GM21360 (cell line): ENCODE measurements around the gene CEP290.
A peak's percentile ranks its signal among the peaks of the same experiment; 100 is the strongest.
"Not testable (repeated sequence)": the region's sequence is repeated elsewhere in the genome, so short reads cannot be mapped to it uniquely, and the experiment has no call there.

Experiments
- ATAC-seq: cut with Tn5 transposase; IDR thresholded peaks from one replicate; pipeline ENCODE4 v1.9.1; 2021; ENCODE audit warnings: mild to moderate bottlenecking, moderate library complexity; ENCODE audit not compliant: unreplicated experiment

CEP290 gene

DNA sequence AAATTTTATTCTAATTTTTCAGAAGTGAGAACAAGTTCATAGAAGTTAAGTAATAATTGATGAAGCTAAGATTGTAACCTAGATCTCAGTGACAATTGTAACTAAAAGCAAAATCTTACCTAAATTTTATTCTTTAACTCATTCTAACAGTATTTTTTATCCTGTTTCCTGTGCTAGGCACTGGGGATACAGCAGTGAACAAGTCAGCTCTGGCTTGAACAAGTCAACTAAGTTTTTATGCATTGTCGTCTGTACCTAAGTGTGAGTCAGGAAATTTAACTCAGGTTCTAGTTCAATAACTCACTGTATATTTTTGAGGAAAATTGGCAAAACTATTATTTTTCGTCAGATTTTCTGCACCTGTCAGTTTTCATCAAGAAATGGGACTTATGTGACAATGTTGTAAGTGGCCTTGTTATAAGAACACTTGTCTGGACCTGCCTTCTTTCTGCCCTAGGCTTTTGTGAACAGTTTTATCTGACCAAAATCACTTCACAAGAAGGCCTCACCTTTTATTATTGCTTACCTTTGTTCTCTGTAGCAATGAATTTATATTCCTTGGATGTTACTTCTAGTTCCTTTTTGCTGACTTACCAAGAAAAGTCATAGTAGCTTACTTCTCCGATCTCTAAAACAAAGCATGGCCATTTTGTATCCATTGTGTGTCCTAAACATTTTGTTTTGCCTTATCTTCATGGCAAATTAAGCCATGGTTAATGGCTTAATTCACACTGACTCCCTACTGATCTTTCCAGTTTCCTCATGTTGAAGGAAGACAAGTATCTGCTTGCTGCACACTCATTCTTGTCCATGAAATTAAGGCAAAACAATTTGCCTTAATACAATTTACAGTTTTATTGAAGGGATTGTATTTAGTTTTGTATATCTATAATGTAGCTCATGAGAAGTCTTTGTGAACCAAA lies 2.9 kb upstream of the CEP290 start:
- ATAC-seq = no peak

DNA sequence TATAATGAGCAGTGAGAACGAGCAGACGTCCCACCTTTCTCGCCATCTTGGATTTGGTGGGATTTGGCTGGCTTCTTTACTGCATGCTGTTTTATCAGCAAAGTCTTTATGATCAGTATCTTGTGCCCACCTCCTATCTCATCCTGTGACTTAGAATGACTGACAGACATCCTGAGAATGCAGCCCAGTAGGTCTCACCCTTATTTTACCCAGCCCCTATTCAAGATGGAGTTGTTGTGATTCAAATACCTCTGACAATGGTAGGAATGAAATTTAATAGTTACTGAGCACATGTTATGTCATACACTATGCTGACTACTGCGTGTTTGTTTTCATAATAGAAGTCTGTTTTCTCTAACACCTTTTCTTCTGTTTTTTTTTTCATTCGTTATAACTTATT lies 2.1 kb upstream of the CEP290 start:
- ATAC-seq = no peak

DNA sequence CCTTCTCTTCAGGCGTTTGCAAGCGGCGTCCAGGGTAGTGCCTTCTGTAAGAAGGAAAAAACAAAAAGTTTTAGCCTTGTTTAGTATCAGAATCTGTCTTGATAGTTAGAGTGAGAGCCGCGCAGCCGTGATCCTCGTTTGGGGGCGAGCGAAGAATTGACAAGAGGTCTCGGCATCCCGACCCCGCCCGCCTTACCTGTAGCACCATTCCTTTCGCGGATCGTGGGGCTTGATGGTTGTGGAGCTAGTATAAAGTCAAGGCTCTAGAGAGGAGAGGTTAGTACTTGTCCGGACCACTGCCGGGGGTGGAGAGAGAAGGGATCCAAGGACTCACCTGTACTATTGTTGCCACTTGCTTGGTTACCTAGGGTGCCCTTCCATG lies 713 bp upstream of the CEP290 start:
- ATAC-seq = peak; percentile 3

DNA sequence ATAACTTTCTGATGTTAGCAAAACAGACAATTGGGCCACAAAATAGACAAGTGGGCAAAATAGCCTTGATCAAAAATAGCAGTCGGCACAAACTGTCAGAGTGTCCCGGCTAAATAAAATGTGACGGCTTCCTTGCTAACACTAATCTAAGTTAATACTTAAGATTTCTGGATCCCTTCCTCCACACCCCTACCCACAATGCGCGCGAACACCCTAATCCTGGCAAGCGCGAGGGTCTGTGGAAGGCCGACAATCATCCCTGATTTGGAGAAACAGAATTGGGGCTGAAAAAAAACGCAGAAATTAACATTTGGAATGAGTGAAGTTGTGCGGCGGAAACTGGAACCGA lies 489 bp downstream of the CEP290 start:
- ATAC-seq = no peak

DNA sequence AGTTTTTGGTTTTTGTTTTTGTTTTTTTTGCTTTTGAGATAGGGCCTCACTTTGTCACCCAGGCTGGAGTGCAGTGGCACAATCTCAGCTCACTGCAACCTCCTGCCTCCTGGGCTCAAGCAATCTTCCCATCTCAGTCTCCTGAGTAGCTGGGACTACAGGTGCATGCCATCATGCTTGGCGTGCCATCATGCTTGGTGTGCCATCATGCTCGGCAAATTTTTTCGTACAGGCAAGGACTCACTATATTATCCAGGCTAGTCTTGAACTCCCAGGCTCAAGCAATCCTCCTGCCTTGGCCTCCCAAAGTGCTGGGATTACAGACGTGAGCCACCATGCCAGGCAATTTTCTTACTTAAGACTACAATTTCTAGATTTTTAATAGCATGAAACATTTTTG lies 2.2 kb downstream of the CEP290 start:
- ATAC-seq = not testable (repeated sequence)

DNA sequence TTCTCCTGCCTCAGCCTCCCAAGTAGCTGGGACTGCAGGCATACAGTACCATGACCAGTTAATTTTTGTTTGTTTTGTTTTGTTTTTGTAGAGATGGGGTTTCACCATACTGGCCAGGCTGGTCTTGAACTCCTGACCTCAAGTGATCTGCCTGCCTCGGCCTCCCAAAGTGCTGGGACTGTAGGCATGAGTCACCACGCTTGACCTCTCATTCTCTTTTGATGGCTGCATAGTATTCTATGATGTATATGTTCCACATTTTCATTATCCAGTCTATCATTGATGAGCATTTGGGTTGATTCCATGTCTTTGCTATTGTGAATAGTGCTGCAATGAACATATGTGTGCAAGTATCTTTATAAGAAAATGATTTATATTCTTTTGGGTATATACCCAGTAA lies 8.7 kb downstream of the CEP290 start:
- not testable (repeated sequence) for ATAC-seq

DNA sequence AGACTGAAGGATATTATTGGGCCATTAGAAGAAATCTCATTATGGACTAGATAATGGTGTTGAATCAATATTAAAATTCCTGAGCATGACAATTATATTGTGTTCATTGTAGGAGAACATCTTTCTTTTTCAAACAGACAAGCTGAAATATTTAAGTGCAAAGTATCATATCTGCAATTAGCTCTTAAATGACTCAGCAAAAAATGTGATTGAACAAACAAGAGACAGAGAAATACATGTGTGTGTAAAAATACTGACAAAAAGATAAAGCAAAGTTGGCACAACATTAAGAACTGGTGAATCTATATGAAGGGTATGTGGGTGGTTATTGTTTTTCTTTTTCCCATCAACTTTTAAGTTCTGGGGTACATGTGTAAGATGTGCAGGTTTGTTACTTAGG lies 9.5 kb downstream of the CEP290 start:
- ATAC-seq = no peak

DNA sequence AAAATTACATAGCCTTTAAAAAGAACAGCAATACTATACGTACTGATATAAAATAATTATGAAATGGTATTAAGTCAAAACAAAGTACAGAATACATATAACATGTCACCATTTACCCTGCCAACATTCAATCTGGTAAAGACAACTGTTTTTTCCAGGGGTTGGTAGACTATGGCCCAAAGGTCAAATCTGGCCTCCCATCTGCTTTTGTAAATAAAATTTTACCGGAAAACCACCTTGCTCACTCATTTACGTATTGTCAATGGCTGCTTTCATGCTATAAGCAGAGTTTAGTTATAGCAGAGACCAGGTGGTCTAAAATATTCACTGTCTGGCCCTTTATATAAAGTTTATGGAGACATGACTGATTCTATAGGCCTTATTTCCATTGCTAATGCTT lies 14.0 kb downstream of the CEP290 start:
- no peak for ATAC-seq

DNA sequence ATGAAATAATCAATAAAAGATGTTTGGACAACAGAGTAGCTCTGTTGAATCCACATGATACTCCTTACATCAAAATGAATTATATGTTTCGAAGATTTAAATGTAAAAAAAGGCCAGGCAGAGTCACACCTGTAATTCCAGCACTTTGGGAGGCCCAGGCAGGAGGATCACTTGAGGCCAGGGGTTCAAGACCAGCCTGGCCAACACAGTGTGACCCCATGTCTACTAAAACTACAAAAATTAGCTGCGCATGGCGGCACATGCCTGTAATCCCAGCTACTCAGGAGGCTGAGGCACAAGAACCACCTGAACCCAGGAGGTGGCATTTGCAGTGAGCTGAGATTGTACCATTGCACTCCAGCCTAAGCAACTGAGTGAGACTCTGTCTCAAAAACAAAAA lies 14.8 kb downstream of the CEP290 start:
- no peak for ATAC-seq

DNA sequence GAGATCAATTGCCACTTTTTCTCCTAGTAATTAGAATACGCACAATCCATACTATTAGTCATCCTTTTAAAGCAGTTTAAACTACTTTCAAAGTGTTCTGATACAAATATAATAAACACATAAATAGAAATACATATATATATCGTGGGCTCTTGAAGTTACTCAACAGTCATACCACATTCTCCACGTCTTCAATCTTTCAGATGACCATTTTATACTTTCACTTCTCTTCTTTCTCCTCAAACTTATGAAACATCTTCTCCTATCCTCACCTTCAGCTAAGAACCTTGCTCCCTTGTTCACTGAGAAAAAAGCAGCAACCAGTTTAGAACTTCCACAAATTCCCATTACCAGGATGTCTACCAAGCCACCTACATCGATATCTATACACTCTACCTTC lies 19.2 kb downstream of the CEP290 start:
- no peak for ATAC-seq

DNA sequence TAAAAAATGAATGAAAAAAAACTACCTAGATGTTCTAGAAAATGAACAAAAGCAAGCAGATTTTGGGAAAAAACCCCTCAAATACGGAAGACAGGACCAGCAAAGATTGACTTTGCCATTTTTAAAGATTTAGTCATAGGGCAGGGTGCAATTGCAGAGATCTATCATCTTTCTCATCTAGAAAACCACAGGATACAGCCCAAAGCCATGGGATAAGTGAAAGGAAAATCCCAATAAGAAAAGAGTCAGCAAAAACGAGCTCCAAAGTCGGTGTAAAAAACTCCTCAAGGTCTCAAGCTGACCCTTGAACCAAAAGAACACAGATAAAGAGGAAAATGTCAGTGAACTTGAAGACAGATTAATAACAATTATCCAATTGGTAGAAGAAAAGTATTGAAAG lies 28.0 kb downstream of the CEP290 start:
- ATAC-seq = no peak

DNA sequence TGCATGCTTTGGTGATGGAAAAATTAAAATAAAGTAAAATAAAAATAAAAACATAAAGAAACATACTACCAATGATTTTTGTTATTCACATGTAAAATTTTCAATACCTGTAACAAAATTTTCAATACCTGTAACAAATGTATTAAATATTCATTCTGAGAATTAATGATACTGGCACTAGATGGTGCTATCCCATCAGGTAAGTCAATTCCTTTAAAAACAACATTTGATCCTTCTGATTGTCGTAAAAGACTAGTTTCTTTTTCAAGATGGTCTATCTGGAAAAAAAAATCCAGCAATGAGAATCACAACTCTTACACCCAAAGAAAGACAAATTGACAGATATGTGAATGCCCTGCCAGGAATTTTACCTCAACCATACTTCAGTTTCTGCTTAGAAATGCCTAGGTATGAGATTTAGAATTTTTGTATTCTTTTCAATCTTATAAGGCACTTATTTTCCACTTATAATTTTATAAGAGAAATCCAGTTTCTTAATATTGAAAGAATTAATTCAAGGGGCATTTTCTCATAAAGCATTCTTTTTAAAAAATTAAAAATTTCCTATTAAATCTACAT lies 30.7 kb downstream of the CEP290 start:
- no peak for ATAC-seq

DNA sequence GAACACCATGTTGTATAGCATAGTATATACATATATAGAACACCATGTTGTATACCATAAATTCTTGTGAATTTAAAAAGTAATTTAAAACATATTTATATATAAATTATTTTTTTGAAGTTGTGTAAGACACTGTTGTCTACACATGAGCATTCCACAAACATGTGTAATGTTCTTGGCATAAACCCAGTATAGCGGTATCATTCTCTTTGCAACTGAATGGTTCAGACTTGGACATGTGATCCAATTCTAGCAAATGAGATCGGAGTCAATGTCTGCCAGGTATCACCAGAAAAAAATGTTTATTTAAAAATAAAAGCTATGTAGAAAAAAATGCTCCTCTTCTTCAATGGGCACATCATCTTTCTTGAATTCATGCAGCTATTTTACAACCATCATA lies 33.9 kb downstream of the CEP290 start:
- ATAC-seq = no peak

DNA sequence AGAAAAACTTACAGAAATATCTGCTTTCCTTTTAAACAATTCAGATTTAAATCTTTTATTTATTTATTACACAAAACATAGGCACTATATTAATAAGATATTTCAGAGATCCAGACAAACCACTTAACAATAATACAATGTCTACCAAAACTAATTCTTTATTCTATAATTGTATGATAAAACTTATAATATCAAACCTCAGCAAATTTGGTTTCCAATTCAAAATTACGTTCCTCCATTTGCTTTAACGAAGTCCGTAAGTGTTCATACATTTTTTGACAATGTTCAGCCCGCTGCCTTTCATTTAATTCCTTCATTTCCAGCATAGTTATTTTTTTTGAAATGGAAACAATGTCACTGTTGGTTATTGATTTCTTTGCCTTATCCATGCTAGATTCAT lies 48.3 kb downstream of the CEP290 start:
- no peak for ATAC-seq

DNA sequence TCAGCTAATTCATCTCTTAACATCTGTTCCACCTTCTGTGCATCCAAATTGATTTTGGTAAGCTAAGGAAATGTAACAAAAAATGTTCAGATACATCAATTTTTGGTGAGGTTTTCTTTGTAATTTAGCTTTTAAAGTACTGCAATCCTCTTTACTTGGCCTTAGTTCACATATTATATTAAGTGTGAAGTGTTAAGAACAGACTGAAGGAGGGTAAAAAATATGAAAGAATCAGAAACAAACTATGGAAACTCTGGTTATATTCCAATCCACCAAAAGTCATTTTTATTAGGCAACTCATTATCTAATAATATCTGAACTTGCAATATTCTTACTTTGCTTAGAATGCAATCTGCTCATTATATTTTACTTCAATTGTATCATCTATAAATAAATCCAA lies 49.1 kb downstream of the CEP290 start:
- no peak for ATAC-seq

DNA sequence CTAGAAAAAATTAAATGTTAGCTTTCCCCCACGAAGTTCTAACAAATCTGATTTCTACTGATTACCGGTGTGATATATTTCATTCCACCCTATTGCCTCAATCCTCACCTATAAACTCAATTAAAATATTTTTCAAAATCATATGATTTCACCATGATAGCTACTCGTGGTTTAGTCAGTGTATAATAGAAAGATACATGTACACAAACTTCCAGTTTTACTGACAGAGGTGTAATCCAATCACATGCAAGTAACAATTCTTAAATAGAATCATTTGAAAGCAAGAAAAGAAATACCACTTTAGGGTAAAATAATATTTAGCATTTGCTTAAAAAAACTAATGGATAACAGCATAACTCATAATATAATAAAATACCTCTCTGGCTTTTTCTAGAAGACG lies 57.7 kb downstream of the CEP290 start:
- no peak for ATAC-seq

DNA sequence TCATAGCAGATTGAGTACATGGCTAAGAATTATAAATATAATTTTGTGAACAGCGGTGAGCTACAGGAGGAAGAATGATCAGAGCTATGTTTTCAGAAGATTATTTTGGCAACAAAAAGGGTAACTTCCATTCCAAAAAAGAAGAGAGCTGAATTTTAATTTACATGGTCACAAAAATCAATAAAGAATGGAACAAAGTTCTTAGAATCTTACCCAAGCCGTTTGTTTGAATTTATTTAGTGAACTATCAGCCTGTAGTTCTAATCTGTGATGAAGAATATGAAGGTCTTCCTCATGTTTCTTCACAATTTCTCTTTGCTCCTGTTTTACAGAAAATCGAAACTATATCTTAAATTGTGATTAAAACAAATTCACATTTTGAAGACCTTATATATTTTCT lies 58.3 kb downstream of the CEP290 start:
- ATAC-seq = no peak

DNA sequence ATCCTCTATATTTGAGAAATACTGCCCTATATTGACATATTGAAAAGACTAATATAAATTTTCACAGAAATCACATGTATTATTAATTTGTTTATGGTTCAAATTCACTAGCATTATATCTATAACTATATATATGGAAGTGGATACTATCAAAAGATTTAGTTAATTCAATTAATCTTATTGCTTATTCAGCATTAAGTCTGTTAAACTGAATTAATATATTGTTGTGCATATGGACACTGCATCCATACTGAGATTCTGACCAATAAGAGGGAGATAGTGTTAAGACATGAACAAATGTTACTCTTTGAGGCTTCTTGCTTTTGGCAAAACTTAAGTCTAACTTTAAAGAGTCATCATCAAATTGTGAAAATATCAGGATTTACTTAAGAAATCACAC lies 60.6 kb downstream of the CEP290 start:
- ATAC-seq = no peak

DNA sequence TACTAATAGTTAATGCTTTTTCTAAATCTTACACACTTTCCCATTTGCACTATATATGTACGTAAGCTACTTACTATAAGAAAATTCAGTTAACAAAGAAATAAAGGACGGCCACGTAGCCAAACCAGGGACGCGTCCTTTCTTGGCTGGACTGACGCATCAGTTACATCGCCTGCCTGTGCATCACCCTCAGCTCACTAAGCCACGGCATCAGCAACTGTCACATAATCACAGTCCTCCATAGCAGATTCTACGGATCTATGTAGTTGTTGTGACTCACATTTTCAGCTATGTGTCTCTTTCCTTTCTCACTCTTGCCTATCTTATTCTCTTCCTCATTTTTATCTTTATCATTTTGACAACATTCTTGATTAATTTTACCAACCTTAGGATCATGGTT lies 74.6 kb downstream of the CEP290 start:
- no peak for ATAC-seq

DNA sequence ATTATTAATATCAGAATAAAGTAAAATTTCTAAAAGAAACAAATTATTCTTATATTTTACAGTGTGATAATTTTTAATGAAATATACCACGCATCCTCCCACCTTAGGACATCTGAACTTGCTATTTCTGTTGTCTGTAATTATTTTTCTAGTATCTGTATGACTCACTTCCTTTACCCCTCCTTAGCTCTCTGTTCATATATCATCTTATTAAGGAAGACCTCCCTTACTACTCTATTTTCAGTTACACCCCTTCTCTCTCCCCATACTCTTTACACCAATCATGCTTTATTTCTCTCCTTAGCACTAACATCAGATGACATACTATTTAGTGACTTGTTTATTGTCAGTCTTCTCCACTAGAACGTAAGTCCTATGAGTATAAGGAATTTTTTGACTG lies 78.5 kb downstream of the CEP290 start:
- ATAC-seq = peak; percentile 96

DNA sequence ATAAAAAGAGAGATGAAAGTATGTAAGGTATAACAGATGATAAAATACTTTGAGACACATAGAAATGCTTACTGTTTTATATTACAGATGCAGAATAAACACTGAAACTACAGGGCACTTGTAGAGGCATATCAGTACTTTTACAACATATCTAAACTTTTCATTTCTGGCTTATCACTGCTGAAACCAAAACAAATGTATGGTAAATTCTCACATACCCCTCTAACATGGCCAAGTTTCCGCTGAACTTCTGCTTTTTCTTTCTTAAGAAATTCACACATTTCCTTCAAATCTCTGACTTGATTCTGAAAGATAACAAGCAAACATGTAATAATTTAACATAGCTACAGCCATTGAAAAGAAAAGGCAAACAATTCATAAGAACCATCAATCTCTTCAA lies 79.4 kb downstream of the CEP290 start:
- no peak for ATAC-seq

DNA sequence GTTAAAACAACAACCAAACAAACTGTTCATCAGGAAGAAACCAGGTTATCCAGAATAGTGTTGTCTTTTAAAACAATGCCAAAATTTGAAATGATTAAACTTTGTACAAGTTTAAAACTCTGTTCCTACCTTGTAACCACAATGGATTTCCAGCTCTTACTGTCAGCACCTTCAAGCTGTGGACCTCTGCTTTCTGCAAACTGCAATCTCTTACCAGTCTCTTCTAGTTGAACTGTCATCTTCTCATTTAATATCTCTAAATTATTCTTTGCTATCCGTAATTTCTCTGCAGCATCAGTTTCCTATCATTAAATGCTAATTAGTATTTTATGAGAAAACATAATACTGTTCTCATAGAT lies 83.2 kb downstream of the CEP290 start:
- ATAC-seq = no peak
